GM12878 (cell line): ENCODE results near the gene TDRD12. TPM values are rescaled to one million over a fixed set of nuclear protein-coding genes. Genes with fewer than 3 reads are reported as not detected.

ENCODE experiments used
- ATAC-seq: fragments of 200-7000 bp; cut with Tn5 transposase; 3 replicates; pipeline ENCODE4 v1.9.1; 2020; ENCODE audit warnings: mild to moderate bottlenecking, moderate library complexity
- BruUV-seq: library from RNA; stranded (reverse); fragments of 400-500 nt; replicated peaks from 2 replicates; lab custom pipeline; 2021; lab: Mats Ljungman, UMichigan
- CTCF ChIA-PET: fragments of 300-600 bp; sonication (Branson Sonifier 250); formaldehyde crosslinking; extraction: SDS; loops from one replicate; lab custom pipeline; 2021; ENCODE audit warnings: inconsistent platforms; lab: Yijun Ruan, JAX
- POLR2A ChIA-PET: fragments of 350-600 bp; formaldehyde crosslinking; extraction: SDS; loops from one replicate; lab custom pipeline; 2021; ENCODE audit warnings: inconsistent platforms; lab: Charles Lee
- RAD21 ChIA-PET: fragments of 300-600 bp; sonication (Branson Sonifier 250); formaldehyde crosslinking; loops from one replicate; lab custom pipeline; 2023; ENCODE audit warnings: antibody characterized with exemption; ENCODE audit not compliant: unreplicated experiment; lab: Charles Lee
- SMC1A ChIA-PET: fragments of 300-600 bp; sonication (Branson Sonifier 250); formaldehyde crosslinking; loops from one replicate; lab custom pipeline; 2023; ENCODE audit not compliant: unreplicated experiment, uncharacterized antibody; lab: Charles Lee
- DNase-seq: peaks from one replicate; pipeline ENCODE4 v3.0.0-alpha.2; 2011; ENCODE audit warnings: low read depth, low spot score
- FAIRE-seq: peaks from 3 replicates; lab custom pipeline; 2011; peaks lifted over from hg19 to GRCh38; lab: Jason Lieb, UNC
- H2AFZ ChIP-seq: 2 replicates; pipeline ENCODE4 v1.6.0; 2011; ENCODE audit warnings: low read depth, low read length, control low read depth; ENCODE audit not compliant: control insufficient read depth
- H3K27ac ChIP-seq: 2 replicates; pipeline ENCODE4 v1.5.1; 2011; ENCODE audit warnings: control low read depth; ENCODE audit not compliant: control insufficient read depth, insufficient read depth
- H3K27me3 ChIP-seq, 2 experiments: replicated peaks in 1 of 2; 2 replicates each; pipeline versions ENCODE4 v1.6.0 to v1.6.1; 2011; ENCODE audit warnings: low read length in 1 of 2; ENCODE audit not compliant: control insufficient read depth in 2 of 2, insufficient read depth in 2 of 2
- H3K36me3 ChIP-seq, 2 experiments: 2 replicates each; pipeline ENCODE4 v1.5.1; 2011; ENCODE audit warnings: low read length in 1 of 2; ENCODE audit not compliant: control insufficient read depth in 2 of 2, insufficient read depth in 2 of 2
- H3K4me1 ChIP-seq: 2 replicates; pipeline ENCODE4 v1.6.1; 2011; ENCODE audit warnings: mild to moderate bottlenecking, low read length, moderate library complexity, mixed read lengths; ENCODE audit not compliant: control insufficient read depth, insufficient read depth
- H3K4me2 ChIP-seq: 2 replicates; pipeline ENCODE4 v1.6.0; 2011; ENCODE audit warnings: control low read depth; ENCODE audit not compliant: control insufficient read depth, insufficient read depth
- H3K4me3 ChIP-seq: fragments of 200-600 bp; sonication (generic); 2 replicates; pipeline ENCODE4 v1.5.1; 2016
- H3K79me2 ChIP-seq: 2 replicates; pipeline ENCODE4 v1.6.0; 2011; ENCODE audit warnings: low read length; ENCODE audit not compliant: control insufficient read depth, insufficient read depth
- H3K9ac ChIP-seq: 2 replicates; pipeline ENCODE4 v1.8.0; 2011; ENCODE audit warnings: low read length, control low read depth, mixed read lengths; ENCODE audit not compliant: control insufficient read depth, insufficient read depth
- H3K9me3 ChIP-seq: replicated peaks from 3 replicates; pipeline ENCODE4 v1.5.1; 2011; ENCODE audit warnings: mild to moderate bottlenecking, low read length; ENCODE audit not compliant: control insufficient read depth, insufficient read depth
- H4K20me1 ChIP-seq: 2 replicates; pipeline ENCODE4 v1.6.0; 2011; ENCODE audit not compliant: control insufficient read depth, insufficient read depth
- BCL11A ChIP-seq: IDR thresholded peaks from 2 replicates; pipeline ENCODE4 v1.6.1; 2011; ENCODE audit warnings: low read depth, low read length
- CBFB ChIP-seq: IDR thresholded peaks from 2 replicates; pipeline ENCODE4 v1.6.1; 2016; ENCODE audit warnings: antibody characterized with exemption, low read depth
- CHD4 ChIP-seq: fragments of 200-600 bp; sonication (generic); IDR thresholded peaks from 2 replicates; pipeline ENCODE4 v1.6.1; 2016; ENCODE audit warnings: mild to moderate bottlenecking
- DPF2 ChIP-seq: fragments of 450-650 bp; IDR thresholded peaks from 2 replicates; pipeline ENCODE4 v1.6.1; 2017; ENCODE audit warnings: mild to moderate bottlenecking
- GATAD2B ChIP-seq: fragments of 450-650 bp; conservative IDR thresholded peaks from 2 replicates; pipeline ENCODE4 v1.6.1; 2017; ENCODE audit warnings: low read depth, mild to moderate bottlenecking, moderate library complexity
- IKZF2 ChIP-seq, 2 experiments: fragments of 450-650 bp; IDR thresholded peaks; 2 replicates each; pipeline ENCODE4 v1.6.1; 2017; ENCODE audit warnings: mild to moderate bottlenecking in 2 of 2, moderate library complexity in 2 of 2
- RCOR1 ChIP-seq: conservative IDR thresholded peaks from 2 replicates; pipeline ENCODE4 v1.6.1; 2012; ENCODE audit warnings: low read depth, low read length, improper control_type of control experiment
- RELA ChIP-seq: fragments of 450-650 bp; IDR thresholded peaks from 2 replicates; pipeline ENCODE4 v1.8.0; 2014; ENCODE audit warnings: borderline replicate concordance; ENCODE audit not compliant: partially characterized antibody
- SP1 ChIP-seq: IDR thresholded peaks from one replicate; pipeline ENCODE4 v1.6.1; 2011; ENCODE audit warnings: low read depth, low read length
- SREBF1 ChIP-seq: IDR thresholded peaks from 2 replicates; pipeline ENCODE4 v1.6.1; 2012; ENCODE audit warnings: mild to moderate bottlenecking, low read length
- ZNF274 ChIP-seq: IDR thresholded peaks from one replicate; pipeline ENCODE4 v1.8.0; 2011; ENCODE audit not compliant: insufficient read length, insufficient read depth
- ZNF622 ChIP-seq: fragments of 450-650 bp; IDR thresholded peaks from 2 replicates; pipeline ENCODE4 v1.6.1; 2017; ENCODE audit warnings: mild to moderate bottlenecking, inconsistent platforms
- WGBS: methylation state at CpG from one replicate; pipeline ENCODE4 v1.1.6; 2016; ENCODE audit warnings: low lambda C conversion rate; ENCODE audit not compliant: insufficient replicate concordance, insufficient coverage; ENCODE audit errors: missing lambda C conversion rate; 5-methylcytosine and 5-hydroxymethylcytosine counted together
- in situ Hi-C: fragments of 300-500 bp; cut with MboI; formaldehyde crosslinking; loops from 9 replicates; pipeline ENCODE4 v1.14.3; 2018; ENCODE audit warnings: mixed read lengths
- intact Hi-C: fragments of 100-400 bp; cut with micrococcal nuclease; formaldehyde crosslinking; loops from one replicate; pipeline ENCODE4 v1.14.2; 2022; ENCODE audit not compliant: unreplicated experiment
- polyA plus RNA-seq, 11 experiments: library from polyadenylated mRNA; depleted of rRNA in 4 of 11; unstranded in 6 of 11; stranded (reverse) in 5 of 11; fragments of >200 nt; fragmentation: Nextera tagmentation in 4 of 11; fragmentation: Illumina TruSeq in 1 of 11; extraction: Ambion mirVana in 4 of 11; extraction: Trizol in 1 of 11; gene quantifications; 1 replicate in 1 of 11; 2 replicates in 10 of 11; pipeline versions ENCODE4 v1.2.1 to v1.2.3, GENCODE V29; 2011 to 2016; ENCODE audit warnings: inconsistent platforms in 2 of 11, missing spikeins in 2 of 11, low read depth in 1 of 11
- total RNA-seq, 4 experiments: library from RNA; depleted of rRNA in 3 of 4; stranded (reverse); fragments of >200 nt in 3 of 4; fragmentation: Illumina TruSeq in 1 of 4; extraction: Trizol in 1 of 4; gene quantifications; 2 replicates each; pipeline versions ENCODE4 v1.2.1 to v1.2.3, GENCODE V29; 2013 to 2021
- TF ChIP-seq, protein P1 (sequence below): IDR thresholded peaks from 2 replicates; pipeline ENCODE4 v1.6.1; 2012; ENCODE audit warnings: low read depth, low read length, improper control_type of control experiment
- TF ChIP-seq, protein P2 (sequence below): fragments of 450-650 bp; IDR thresholded peaks from 2 replicates; pipeline ENCODE4 v1.6.1; 2017; ENCODE audit warnings: mild to moderate bottlenecking
- TF ChIP-seq, protein P3 (sequence below): fragments of 450-650 bp; IDR thresholded peaks from 2 replicates; pipeline ENCODE4 v1.6.1; 2017; ENCODE audit warnings: low read depth, mild to moderate bottlenecking, moderate library complexity

TDRD12 gene
- total and polyA plus RNA-seq, 10 of the 15 experiments (the other 5 are each of a cell fraction or from before 2014, with no cell fraction given), result 0.08 to 0.15 TPM; not detected in 8

DNA sequence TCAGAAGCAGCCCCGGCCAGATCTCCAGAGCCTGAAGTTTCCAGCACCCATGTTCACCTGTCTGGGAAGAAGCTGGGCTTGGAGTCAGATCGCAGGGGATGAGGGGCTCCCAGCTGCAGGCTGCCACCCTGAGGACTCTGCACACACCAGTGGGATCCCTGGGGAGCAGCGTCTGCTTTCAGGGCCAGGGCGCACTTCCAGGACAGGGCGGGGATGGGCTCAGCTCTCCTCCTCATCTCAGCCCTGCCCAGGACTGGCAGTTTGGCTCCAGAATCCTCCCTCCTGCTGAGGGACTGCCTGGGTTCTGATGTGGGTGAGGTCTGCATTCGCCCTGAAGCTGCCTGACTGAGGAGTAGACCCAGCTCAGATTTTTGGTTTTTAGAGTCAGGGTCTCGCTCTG lies 146.5 kb downstream of the TDRD12 start:
- Histone ChIP-seq H3K9me3 (no peaks in the 10 kb centered on the region), H3K4me2 (no peak overlapping the region), H4K20me1 (no peaks in the 10 kb centered on the region), H3K36me3 (no peaks in the 10 kb centered on the region), H3K9ac (no peak overlapping the region), H3K4me1 (no peaks in the 10 kb centered on the region), H3K79me2 (no peaks in the 10 kb centered on the region), H3K27me3 (no peaks in the 10 kb centered on the region), H3K4me3 (no peak overlapping the region), H2AFZ (no peak overlapping the region), H3K27ac (no peak overlapping the region)
- in situ Hi-C loops, result no loop called here
- DNase-seq (no peak), ATAC-seq (no peak), FAIRE-seq (no peak)
- WGBS, result 11% methylated on average over 7 of the region's 7 CpGs
- TF ChIP-seq SREBF1 (no peak), BCL11A (no peak), ZNF622 (no peak), RCOR1 (no peak), CBFB (no peak)
- TF ChIP-seq, protein P1, sequence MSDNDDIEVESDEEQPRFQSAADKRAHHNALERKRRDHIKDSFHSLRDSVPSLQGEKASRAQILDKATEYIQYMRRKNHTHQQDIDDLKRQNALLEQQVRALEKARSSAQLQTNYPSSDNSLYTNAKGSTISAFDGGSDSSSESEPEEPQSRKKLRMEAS, result no peak
- CTCF ChIA-PET, result no interaction called here
- intact Hi-C loops, result no loop called here
- RAD21 ChIA-PET, result no interaction called here
- POLR2A ChIA-PET, result no interaction called here
- no TSS peak for BruUV-seq
- SMC1A ChIA-PET, result interaction anchor here (0.6 kb wide), 1 partner anchor 1189 kb away, joined by 3 read pairs; no protein-coding TSS in a partner anchor

DNA sequence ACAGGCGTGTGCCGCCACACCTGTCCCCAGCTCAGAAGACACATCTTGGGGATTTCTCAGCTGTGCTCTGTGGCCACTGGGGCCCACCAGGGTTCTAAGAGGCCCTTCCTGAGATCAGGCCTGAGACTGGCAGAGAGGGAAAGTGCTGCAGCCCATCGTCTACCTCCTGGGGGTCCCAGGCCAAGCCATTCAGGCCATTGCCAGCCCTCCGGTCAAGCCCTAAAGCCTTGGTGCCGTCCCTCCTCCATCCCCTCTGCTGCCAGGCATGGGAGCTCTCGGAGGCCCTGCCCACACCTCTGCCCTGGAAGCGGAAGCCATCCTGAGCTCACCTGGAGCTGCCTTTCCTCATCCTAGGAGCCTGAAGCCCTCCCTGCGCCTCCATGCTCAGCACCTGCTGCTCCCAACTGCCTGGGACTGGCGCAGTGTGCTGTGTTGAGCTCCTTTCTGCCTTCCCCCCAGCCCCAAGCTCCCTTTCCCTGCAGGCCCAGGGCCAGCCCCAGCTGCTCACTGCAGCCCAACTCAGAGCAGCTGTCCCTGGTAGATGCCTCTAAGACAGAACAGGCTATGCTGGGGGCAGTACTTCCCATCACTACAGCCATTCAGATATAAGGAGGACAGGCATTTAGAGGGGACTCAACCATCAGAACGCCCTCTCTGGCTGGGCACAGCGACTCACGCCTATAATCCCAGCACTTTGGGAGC lies 147.1 kb downstream of the TDRD12 start:
- POLR2A ChIA-PET, result no interaction called here
- Histone ChIP-seq H2AFZ (no peak overlapping the region), H3K27ac (no peak overlapping the region), H3K79me2 (no peaks in the 10 kb centered on the region), H3K36me3 (no peaks in the 10 kb centered on the region), H3K9ac (no peak overlapping the region), H3K4me1 (no peaks in the 10 kb centered on the region), H3K27me3 (no peaks in the 10 kb centered on the region), H4K20me1 (no peaks in the 10 kb centered on the region), H3K4me2 (no peak overlapping the region), H3K4me3 (no peak overlapping the region), H3K9me3 (no peaks in the 10 kb centered on the region)
- DNase-seq, result no peak
- intact Hi-C loops, result no loop called here
- CTCF ChIA-PET, result no interaction called here
- 50% methylated on average over 11 of the region's 12 CpGs for WGBS
- FAIRE-seq, result no peak
- no TSS peak for BruUV-seq
- RAD21 ChIA-PET, result no interaction called here
- no peak for ATAC-seq
- in situ Hi-C loops, result no loop called here
- SMC1A ChIA-PET, result interaction anchor here (0.6 kb wide), 1 partner anchor 1188 kb away, joined by 3 read pairs; no protein-coding TSS in a partner anchor
- no peak for TF ChIP-seq RELA
- no peak for TF ChIP-seq SP1
- TF ChIP-seq, protein P2, sequence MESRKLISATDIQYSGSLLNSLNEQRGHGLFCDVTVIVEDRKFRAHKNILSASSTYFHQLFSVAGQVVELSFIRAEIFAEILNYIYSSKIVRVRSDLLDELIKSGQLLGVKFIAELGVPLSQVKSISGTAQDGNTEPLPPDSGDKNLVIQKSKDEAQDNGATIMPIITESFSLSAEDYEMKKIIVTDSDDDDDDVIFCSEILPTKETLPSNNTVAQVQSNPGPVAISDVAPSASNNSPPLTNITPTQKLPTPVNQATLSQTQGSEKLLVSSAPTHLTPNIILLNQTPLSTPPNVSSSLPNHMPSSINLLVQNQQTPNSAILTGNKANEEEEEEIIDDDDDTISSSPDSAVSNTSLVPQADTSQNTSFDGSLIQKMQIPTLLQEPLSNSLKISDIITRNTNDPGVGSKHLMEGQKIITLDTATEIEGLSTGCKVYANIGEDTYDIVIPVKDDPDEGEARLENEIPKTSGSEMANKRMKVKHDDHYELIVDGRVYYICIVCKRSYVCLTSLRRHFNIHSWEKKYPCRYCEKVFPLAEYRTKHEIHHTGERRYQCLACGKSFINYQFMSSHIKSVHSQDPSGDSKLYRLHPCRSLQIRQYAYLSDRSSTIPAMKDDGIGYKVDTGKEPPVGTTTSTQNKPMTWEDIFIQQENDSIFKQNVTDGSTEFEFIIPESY, result no peak
- TF ChIP-seq, protein P3, sequence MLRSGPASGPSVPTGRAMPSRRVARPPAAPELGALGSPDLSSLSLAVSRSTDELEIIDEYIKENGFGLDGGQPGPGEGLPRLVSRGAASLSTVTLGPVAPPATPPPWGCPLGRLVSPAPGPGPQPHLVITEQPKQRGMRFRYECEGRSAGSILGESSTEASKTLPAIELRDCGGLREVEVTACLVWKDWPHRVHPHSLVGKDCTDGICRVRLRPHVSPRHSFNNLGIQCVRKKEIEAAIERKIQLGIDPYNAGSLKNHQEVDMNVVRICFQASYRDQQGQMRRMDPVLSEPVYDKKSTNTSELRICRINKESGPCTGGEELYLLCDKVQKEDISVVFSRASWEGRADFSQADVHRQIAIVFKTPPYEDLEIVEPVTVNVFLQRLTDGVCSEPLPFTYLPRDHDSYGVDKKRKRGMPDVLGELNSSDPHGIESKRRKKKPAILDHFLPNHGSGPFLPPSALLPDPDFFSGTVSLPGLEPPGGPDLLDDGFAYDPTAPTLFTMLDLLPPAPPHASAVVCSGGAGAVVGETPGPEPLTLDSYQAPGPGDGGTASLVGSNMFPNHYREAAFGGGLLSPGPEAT, result no peak
- TF ChIP-seq DPF2, result no peak
- no peak for TF ChIP-seq CHD4
- no peak for TF ChIP-seq IKZF2 (IDR thresholded peaks at IDR 0.05)
- no peak for TF ChIP-seq GATAD2B
- TF ChIP-seq ZNF274, result no peak
